Measurements from ENCODE around the gene ZNF672.
"Not testable (repeated sequence)": the region's sequence is repeated elsewhere in the genome, so short reads cannot be mapped to it uniquely, and the experiment has no call there.

Gene ZNF672

GRCh38 chr1:248798791-248799190, 39.2 kb upstream of the ZNF672 start:
- DNase-seq (ENCODE audit: low read depth) = no peak
- H3K4me3 ChIP-seq (ENCODE audit: control insufficient read depth, low read depth, low read length) = no peak overlapping the region
- TF ChIP-seq CTCF (conservative IDR thresholded peaks at IDR 0.05; ENCODE audit: control insufficient read depth, insufficient read depth, low read depth, low read length) = no peak

DNA sequence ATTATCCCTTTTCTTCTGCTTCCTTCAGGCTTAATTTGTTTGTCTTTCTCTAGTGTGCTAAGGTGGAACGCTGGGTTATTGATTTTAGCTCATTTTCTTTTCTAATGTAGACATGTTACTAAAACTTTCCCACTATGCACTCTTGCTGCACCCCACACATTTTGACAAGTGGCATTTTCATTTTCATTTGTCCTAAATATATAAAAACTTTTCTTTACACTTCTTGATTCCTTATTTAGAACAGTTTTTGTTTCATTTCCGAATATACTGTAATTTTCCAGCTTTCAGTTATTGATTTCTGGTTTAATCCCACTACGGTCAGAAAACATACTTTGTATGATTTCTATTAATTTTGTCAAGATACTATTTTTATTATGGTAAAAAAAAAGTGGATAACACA, 37.6 kb upstream of the ZNF672 start:
- H3K4me3 ChIP-seq (ENCODE audit: control insufficient read depth, low read depth, low read length) = no peak overlapping the region
- DNase-seq (ENCODE audit: low read depth) = no peak
- TF ChIP-seq CTCF (conservative IDR thresholded peaks at IDR 0.05; ENCODE audit: control insufficient read depth, insufficient read depth, low read depth, low read length) = no peak

- H3K4me3 ChIP-seq (ENCODE audit: control insufficient read depth, low read depth, low read length) = no peak overlapping the region
- no peak for DNase-seq (ENCODE audit: low read depth)
- no peak for TF ChIP-seq CTCF (conservative IDR thresholded peaks at IDR 0.05; ENCODE audit: control insufficient read depth, insufficient read depth, low read depth, low read length)
Observed at GRCh38 chr1:248802454-248802853, 35.6 kb upstream of the ZNF672 start.

DNA sequence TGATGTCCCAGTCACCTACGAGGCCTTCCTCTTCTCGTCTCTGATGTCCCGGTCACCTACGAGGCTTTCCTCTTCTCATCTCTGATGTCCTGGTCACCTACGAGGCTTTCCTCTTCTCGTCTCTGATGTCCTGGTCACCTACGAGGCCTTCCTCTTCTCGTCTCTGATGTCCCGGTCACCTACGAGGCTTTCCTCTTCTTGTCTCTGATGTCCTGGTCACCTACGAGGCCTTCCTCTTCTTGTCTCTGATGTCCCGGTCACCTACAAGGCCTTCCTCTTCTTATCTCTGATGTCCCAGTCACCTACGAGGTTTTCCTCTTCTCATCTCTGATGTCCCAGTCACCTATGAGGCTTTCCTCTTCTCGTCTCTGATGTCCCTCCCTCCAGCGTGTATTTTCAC, 34.5 kb upstream of the ZNF672 start:
- not testable (repeated sequence) for H3K4me3 ChIP-seq (ENCODE audit: control insufficient read depth, low read depth, low read length); DNase-seq (ENCODE audit: low read depth)

DNA sequence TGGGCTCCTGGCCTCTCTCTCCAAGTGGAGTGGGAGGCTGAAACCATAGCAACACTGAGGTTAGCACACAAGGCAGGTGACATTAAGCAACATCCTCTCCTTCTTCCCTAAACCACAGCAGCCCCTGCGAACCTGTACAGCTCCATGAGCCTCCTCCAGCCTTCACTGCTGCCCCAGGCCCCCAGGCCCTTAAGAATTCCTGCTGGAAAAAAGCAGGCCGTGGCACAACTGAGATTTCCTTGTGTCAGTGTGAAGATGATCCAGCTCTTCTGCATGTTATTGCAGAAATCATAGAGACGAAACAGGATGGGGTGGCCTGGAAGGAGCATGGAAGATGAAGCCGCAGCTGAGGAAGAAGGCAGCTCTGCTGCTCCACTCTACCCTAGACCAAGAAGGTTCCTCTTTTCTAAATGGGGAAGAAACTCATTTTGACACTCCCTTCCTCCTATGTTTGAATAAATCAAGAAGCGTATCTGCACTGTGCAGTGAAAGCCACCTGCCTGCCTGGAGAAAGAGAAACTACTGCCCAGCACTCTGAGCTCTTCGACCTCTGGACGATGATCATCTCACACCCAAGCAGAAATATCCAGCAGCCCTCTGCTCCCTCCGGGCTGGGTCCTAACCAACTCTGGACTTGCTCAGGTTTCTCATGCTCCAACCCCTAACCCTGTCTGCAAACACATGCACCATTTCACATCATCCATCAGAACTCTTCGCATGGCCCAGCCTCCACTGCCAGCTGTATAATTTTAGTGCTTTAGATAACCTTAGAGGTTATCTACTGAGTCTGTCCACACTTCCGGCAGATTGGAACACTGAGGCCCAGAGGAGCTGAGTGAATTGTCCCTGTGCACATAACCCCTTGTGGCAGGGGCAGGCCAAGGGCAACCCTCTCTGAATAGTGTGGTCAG, 33.0 kb upstream of the ZNF672 start:
- no peak for TF ChIP-seq CTCF (conservative IDR thresholded peaks at IDR 0.05; ENCODE audit: control insufficient read depth, insufficient read depth, low read depth, low read length)
- no peak overlapping the region for H3K4me3 ChIP-seq (ENCODE audit: control insufficient read depth, low read depth, low read length)
- DNase-seq (ENCODE audit: low read depth) = no peak

DNA sequence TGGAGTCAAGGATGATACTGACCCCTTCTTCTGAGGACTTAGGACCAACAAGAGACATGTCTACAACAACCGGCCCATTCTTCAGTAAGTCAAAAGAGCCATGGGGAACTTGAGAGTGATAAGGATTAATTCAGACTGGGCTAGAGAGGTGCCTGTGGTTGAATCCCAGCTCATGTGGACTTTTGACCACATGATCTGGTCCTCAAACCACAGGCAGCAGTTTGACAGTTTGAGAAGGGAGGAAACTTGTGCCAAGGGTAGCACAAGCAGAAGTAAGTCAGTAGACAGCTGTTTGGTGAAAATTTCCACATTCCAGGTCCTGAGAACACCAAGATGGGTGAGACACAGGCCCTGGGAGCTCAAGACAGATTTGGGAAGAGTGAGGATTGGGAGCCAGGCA, 32.1 kb upstream of the ZNF672 start:
- TF ChIP-seq CTCF (conservative IDR thresholded peaks at IDR 0.05; ENCODE audit: control insufficient read depth, insufficient read depth, low read depth, low read length) = no peak
- no peak for DNase-seq (ENCODE audit: low read depth)
- no peak overlapping the region for H3K4me3 ChIP-seq (ENCODE audit: control insufficient read depth, low read depth, low read length)

DNA sequence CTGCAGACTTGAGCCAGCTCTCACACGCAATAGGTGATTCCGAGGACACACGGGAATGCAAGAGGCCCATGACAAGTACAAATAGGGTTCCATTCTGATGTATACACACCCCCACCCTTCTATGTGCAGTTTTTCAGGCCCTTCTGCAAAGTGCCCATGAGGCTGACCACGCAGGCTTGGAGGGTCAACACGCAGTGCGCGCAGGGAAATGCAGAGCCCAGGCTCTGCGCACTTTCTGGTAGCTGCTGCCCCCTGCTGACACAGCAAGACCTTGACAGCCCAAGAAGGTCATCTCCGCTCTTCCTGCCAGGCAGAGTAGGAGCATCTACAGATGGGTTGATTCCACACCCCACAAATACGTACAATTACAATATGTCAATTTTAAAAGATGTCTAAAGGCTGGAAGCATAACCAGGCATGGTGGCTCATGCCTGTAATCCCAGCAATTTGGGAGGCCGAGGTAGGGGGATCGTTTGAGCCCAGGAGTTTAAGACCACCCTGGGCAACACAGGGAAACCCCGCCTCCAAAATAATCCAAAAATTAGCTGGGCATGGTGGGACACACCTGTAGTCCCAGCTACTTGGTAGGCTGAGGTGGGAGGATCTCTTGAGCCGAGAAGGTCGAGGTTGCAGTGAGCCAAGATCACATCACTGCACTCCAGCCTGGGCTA, 30.8 kb upstream of the ZNF672 start:
- peak; percentile 77 for TF ChIP-seq CTCF (conservative IDR thresholded peaks at IDR 0.05; ENCODE audit: control insufficient read depth, insufficient read depth, low read depth, low read length)
- DNase-seq (ENCODE audit: low read depth) = peak; percentile 48
- H3K4me3 ChIP-seq (ENCODE audit: control insufficient read depth, low read depth, low read length) = no peak overlapping the region
